8988T (cell line): ENCODE measurements around the gene ABLIM1.

Experiments used
- DNase-seq: peaks from one replicate; pipeline ENCODE4 v3.0.0; 2011

Gene ABLIM1

DNA sequence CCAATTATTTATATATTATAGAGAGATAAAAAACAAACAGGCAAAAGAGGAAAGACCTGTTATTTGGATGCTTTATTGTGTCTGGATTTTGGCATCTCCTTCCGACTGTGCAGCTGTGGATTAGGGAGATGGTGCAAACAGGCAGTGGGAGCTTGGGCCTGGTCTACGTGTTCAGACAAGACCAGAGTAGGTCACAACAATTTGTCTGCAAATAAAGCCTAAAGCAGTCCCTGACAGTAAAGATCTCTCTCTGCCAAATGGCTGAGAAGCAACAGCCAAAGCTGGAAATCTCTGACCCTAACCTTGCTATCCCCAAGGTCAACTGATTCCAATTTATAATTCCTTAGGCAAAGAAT, 82.0 kb downstream of the ABLIM1 start:
- DNase-seq: no peak

DNA sequence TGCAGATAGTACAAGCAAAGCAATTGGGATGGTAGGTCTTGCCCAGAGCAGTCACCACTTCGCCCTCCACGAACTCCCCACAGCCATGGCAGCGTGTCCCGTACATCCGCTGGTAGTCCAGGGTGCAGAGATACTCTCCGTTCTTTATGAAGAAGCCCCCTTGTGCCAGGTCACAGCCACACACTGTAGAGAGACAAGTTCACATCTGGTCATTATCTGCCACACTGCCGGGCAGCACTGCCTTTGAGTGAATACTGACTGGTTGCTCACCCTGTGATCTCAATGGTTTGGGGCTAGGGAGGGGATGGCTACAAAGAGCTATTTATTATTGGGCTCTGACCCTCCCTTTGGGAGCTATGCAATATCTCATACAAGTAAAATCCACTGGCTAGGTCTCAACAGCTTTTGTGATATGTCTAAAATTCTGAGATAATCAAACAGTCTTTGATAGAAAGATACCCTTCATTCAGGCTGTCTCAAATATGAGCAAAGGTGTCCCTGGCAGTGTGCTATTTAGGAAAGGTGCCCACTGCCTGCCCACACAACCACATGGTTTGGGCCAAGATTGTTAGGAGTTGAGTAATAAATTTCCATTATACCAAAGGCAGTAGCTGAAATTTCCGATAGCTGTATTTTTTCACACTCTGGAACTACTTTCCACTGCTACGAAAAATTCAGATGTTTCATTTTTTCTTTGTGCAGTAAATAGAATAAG, 82.5 kb downstream of the ABLIM1 start:
- DNase-seq: no peak

DNA sequence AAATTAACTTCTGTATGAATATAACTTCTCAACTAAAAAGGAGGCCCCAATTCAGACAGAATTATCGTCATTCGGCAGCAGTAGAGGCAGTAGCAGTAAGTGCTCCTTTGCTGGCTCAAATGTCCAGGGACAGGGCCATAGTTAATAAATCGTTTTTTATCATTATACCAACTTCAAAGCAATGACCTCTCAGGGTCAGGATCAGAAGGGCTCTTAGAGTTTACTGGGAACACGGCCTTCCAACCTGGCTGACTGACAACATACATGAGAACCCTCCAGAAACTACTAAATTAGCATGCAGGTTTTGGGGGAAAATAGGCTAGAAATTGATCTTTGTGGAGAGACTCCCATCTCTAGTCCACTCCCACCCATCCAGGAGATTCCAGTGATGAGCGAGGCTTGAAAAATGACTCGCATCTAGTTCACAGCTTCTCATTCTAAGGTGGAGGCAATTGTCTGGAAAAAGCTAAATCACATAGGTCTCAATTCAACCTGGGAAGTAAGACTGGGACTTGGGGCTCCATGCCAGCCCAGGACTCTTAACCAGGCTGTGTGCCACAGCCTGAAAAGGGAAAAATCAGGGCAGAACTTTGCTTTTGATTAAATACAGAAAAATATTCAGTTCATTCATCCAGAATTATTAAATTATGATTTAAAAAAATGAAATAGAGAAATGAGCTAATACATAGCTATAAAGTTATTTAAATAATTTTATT, 84.6 kb downstream of the ABLIM1 start:
- DNase-seq: no peak

DNA sequence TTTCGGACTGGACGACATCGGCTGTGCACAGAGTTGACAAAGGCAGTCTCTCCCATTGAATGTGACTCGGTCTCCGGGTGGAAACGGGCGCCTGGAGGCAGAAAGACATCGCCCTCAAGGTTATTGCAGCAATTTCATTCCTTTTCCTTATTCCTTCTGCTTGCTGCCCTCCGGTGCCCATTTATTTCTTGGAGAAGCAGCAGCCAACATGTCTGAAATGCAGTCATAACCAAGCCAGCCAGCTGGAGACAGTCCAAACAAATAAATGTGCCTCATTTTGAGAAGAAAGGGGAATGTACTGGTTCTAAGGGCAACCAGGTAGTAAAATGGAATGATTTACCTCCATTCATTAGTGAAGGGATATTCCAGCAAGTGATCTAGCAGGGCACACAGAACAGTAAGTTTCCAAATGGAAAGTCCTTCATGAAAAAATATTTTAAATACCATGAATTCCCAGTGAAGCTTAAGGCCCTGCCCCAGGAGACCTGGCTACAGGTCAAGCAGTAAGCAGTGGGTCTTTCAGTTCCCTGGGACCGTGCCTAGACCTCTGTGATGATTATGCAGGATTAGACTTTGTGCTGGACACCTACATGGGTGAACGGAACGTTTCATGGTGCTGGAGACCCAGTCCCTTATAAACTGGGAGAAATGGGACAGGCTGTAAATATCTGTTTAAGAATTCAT, 86.6 kb downstream of the ABLIM1 start:
- DNase-seq: no peak

DNA sequence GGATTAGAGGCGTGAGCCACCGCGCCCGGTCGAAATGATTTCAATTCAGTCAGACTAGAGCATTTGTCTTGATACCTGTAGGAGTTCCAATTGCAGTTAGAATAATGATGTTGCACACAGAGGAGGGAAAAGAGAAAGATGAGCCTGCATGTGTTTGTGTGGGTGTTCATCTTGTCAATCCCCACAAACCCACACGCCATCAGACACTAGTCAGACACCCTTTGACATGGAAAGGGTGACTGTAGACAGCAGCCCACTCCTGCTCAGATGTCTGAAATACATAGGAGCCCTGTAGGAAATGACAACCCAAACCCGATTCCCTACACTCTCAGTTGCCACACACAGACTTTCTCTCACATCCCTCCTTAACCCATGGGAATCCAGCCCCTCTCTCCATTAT, 92.0 kb downstream of the ABLIM1 start:
- DNase-seq: no peak

DNA sequence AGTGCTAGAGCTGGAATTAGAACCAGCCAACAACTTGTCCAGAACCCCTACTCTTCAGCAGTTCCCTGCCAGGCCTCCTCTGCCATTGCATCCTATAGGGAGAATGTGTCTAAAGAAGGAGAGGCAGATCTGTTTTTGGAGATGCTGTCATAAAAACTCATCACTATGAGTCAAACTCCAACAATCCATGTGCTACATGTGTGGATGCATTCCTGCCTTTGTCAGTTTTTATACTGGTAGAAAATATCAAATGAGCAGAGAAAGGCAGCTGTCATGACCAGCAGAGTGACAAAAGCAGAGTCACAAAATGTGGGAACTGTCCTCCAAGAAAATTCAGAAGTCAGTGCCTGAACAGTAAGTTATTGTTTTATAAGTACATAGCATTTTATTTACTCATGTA, 93.0 kb downstream of the ABLIM1 start:
- DNase-seq: no peak

DNA sequence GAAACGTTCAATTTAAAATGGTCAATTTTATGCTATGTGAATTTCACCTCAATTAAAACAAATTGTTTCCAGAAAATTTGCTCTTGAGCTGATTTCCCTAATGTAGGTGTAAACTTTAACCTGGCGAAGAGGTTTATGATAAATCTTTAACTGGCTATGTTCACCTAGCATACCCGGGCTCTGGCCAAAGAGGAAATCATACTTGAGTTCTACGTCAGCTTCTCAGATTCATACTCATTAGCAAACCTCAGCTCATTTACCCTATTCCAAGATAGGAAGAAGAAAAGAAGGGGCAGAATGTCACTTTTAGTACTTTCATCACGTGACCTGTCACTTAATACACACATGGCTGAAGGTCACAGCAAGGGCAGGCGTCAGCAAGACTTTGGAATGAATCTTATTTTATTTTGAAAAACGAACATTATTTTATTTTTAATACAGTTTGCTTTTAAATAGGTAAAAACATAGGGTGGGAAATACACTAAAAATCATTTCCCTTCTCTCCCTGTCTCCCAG, 97.0 kb downstream of the ABLIM1 start:
- DNase-seq: no peak

DNA sequence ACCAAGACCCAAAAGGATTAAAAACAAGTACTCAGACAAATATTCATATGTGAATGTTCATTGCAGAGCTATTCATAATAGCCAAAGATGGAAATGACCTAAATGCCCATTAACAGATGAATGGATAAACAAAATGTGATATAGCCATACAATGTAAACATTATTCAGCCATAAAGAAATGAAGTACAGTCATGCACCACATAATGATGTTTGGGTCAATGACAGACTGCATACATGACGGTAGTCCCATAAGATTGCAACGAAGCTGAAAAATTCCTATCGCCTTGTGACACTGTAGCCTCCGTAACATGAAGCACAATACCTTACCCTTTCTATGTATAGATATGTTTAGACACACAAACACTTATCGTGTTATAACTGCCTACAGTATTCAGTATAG, 97.9 kb downstream of the ABLIM1 start:
- no peak for DNase-seq

DNA sequence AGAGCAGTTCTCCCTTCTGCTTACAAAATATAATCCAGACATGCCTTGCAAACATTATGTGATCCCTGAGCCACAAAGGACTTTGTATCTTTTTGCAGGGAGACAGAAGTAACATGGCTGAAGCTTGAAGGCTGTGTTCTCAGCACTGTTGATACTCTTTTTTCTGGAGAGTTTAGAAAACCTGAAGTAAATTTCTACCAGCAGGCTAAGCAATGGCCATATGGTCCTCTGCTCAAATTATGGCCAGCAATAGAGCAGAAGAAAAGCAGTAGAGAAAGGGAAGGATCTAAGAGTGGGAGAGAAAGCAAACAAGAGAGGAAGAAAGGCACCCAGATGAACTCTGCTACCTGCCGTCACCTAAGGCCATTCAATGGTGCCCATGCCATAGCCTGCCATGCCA, 98.4 kb downstream of the ABLIM1 start:
- no peak for DNase-seq

DNA sequence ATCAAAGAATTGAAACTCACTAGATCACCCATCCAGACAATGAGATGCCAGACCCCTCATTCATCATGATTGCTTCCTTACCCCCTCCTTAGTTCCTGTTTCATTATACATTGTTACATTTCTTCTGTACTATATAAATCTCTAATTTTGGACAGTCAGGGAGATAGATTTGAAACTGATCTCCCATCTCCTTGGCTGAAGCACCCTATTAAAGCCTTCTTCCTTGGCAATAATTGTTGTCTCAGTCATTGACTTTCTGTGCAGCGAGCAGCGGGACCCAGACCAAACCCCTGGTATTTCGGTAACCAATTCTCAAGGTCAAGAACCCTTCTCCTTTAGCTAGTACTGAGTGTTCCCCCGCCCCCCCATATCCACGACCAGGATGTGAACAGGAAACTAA, 100.2 kb downstream of the ABLIM1 start:
- no peak for DNase-seq

DNA sequence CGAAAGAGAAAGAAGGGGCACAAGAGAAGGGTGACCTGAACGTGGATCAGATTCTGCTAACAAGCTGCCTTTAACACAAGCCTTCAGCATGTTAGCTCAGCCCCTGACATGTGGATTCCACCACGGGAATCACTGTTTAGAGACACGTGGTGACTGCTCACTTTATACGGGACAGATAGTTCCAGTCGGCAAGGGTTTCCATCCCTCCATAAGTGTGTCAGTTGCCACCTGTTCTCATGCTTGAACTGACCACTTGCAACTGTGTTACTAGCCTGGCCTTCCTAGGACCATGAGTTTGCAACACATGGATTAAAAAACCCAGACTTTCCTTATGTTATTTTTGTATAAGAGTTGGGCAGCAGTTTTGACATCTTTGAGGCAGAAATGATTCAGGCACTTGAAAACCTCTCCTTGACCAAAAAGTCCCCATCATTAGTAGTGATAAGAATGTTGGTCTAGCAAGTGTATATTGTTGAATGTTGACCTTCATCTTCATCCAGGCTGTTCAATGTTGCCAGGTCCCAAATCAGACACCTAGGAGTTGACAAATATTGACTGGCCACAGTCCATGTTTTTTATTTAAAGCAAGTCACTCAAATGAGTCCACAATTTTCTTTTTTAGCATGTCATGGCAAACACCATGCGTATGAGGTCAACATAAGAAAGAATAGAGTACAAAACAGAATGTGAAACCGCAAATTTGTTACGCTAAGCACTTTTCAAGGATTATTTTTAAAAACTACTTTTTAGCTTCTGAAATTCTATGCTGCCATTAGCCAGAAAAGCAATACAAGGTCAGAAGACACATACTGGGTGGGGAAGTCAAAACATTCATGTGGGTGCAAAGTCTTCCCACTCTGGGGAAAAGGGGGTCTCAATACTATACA, 101.6 kb downstream of the ABLIM1 start:
- no peak for DNase-seq

DNA sequence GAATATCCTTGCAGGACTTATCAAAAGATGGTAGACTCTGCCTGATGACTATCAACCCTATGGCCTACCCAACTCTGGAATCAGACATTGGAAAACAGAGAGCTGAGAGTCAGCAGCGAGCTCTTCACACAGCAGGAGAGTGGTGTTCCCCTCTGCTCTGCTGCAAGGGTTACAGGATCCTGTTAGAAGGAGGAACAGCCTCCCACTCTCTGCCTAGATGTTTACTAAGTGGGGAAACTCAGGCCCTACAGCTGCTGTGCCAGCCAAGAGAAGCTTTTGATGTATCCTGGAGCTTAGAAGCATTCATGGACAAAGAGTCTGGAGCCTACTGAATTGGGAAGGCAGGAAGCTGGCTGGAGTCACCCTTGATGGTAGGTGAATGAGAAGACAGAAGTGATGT, 104.6 kb downstream of the ABLIM1 start:
- DNase-seq: no peak

DNA sequence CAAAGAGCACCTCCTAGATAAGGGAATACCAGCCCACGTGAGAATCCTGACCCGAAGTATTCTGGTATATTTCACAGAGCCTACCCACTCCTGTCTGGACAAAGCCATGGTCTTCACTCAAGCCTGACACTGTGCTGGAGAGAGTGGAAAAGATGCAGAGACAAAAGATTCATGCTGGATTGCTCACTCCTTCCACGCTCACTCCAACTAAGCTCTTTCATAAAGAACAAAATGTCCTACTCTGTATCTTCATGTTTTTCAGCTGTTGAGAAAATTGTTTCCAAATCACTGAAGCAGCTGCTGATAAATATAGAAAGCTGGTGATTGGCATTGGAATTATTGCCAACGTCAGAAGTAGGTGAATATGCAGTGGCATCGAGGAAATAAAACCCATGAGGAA, 106.0 kb downstream of the ABLIM1 start:
- DNase-seq: no peak

DNA sequence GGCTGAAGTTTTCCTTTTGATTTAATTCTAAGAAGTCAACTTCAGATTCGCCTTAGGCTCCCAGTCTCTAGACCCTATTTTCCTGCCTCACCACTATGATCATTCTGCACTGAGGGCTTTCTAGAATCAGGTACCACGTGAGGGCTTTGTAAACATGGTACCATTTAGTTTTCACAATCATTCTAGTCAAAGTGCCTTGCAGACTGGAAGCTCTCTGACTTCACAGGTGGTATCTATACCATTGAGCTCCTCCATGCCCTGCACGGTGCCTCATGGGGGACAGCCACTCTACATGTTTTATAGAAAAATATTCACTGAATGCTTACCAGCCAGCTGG, 106.5 kb downstream of the ABLIM1 start:
- no peak for DNase-seq

DNA sequence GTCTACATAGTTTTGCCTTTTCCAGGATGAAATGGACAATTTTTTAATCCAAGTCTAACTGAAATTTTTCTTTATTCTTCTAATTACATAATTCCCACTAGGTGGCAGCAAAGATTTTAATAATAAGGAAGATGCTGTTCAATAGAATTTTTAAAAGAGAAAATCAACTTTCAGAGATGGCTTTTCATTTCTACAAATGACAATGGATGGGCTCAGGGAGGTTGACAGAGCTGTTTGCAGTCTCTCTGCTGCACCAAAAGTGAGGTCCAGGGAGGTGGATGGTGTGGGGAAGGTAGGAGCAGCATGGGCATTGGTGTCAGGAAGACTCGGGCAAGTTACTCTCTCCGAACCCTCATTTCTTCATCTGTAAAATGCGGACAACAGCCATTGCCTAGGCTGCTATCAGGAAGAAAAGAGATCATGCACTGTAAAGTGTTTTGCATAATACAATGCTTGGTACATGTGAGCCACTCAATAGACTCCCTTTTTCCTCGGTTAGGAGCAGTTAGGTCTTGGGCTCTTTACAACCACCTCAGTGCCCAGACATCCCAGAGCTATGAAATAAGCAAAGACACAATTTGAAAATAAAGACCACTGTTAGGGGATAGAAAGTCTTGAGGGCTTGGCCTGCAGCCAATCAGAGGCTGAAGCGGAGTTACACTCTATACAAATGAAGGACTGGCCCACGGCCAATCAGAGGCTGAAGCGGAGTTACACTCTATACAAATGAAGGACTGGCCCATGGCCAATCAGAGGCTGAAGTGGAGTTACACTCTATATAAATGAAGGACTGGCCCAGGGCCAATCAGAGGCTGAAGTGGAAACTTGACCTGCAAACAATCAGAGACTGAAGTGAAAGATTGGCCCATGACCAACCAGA, 107.1 kb downstream of the ABLIM1 start:
- DNase-seq: no peak

DNA sequence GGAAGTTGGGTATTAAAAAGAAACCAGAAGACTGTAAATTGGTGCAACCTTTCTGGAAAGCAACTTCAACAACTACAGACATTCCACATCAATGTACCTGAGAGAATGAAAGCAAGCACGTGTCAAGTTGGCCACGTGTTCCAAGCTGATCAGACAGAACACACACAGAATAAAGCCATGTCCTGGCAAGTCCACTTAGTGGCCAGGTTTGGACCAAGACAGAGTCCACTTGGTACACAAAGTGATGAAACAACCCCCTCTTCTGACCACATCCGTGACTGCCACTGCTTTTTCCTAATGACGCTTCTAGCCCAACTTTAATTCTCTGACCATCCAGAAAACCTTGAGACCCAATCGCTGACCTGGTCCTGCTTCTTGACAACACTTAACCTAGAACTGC, 109.4 kb downstream of the ABLIM1 start:
- no peak for DNase-seq

DNA sequence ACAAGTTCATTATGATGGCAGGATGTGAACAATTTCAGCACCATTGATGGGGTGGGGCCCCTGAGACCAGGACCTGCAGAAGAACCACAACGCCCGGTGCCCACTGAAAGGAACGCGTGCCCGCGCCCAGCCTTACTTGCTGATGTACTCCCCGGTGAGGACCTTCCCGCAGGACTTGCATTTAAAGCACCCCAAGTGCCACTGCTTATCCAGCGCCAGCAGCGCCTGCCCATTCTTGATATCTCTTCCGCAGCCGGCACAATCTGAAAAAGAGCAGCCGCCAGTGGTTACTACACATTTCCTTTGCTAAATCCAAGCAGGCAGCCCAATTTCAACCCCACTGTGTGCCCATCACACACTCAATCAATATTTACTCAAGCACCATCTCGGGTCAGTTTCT, 110.6 kb downstream of the ABLIM1 start:
- DNase-seq: no peak

DNA sequence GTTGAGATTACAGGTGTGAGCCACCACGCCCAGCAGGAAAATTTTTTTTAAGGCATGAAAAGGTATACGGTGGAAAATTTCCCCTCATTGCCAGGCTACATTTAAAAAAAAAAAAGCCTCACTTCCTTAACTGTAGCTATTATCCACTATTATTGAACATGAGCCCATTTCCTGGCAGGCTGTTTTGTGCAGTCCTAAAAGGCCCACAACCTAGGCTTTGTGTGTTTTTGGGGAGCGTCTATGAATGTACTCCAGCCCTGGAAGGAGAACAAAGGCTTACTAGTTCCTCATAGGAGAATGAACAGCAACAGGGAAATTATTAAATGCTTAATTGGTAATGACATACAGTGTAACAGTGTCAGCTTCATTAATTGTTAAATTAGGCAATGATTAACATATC, 111.0 kb downstream of the ABLIM1 start:
- DNase-seq: no peak

DNA sequence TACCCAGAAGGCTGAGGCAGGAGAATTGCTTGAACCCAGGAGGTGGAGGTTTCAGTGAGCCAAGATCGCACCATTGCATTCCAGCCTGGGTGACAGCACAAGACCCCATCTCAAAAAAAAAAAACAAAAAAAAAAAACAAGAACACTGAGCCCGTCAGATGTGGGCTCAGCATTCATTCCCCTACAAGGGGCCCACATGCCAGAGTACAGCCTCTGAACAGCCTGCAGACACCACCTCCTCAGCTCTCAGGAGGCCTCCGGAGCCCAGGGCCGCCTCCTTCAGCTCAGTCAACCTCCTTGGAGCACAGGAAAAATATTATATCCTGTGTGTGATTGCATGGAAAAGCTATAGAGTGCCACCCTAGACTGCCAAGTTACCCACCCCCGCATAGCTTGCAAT, 112.3 kb downstream of the ABLIM1 start:
- DNase-seq: no peak

DNA sequence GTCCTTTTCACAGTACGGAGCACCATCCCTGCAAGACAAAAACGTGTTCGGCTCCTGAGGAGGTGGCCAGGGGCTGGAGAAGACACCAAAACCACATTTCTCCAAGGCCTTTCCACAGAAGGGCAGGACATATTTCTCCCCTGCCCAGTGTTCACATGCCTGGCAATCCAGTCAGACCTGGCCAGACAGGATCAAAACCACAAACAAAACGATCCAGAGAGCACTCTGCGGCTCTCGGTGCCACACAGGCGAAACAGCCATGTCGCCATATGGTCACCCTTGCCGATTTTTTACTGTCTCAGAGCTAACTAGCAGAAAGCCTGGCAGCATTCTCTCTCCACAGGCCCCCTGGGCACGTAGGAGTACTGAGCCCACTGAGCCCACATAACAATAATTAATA, 113.0 kb downstream of the ABLIM1 start:
- DNase-seq: no peak

DNA sequence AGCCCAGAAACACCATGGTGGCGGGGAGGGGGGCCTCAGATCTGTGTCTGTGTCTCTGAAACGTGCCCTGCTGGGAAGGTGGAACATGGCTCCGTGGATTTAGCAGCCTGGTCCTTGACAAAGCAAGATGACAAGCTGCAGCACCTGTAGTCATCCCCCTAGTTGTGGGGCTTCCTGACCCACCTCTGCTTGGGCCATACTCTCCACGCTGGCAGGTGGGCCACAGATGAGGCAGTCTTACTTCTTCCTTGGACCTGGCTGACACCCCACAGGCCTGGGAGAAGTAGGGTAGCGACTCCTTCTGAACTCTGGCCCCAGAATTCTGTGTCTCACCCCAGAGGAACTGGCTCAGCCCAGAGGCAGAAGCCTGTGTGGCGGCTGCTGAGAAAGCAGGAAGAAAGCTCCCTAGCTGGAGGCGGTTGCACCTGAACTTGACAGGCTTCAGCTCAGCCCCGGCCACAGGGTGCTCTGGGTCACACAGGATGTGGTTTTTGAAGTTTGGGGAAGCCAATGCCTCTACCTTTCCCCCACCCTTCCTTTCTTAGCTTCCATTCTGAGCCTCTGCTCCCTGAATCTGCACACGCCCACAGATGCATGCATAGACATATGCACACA, 113.9 kb downstream of the ABLIM1 start:
- DNase-seq: no peak

DNA sequence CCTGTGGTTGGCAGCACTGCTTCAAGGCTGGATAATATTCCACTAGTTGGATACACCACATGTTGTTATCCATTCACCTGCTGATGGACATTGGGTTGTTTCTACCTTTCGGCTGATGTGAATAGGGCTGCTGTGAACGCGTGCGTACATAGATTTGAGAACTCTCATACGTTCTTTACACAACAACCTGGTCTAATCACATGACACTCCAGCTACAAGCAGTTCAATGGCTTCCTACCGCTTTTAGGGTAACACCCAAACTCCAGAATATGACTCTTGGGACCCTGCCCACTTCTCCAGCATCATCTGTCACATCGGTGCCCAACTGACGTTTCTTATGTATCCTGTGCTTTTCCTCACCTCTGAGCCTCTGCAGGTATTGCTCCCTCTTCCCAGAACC, 114.6 kb downstream of the ABLIM1 start:
- DNase-seq: no peak
